Fibroblast of skin of left quadriceps (primary cell): ENCODE measurements around the gene EIF2A.
"Not testable (repeated sequence)": the region's sequence is repeated elsewhere in the genome, so short reads cannot be mapped to it uniquely, and the experiment has no call there.

Experiments
- DNase-seq, 2 experiments: peaks; one replicate each; pipeline ENCODE4 v3.0.0-alpha.2; 2013; ENCODE audit warnings: low read depth in 2 of 2

The EIF2A gene

DNA sequence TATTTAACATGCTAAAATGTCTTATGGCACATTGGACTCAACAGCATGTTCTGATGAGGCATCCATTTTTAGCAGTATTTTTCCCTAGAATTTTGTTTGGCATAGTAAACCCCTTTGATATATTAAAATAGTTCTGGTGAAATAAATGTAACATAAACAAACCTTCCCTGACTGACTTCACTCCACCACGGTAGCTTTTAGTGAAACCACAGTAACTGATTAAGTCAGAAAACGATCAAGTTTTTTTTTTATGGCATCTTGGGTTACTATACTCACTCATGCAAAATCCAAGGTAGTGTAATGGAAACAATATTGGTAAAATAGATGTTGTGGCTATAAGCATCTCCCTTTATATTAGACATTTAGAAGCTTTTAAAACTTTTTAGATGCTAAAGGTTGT is 3.1 kb upstream of the EIF2A start:
- no peak for DNase-seq

DNA sequence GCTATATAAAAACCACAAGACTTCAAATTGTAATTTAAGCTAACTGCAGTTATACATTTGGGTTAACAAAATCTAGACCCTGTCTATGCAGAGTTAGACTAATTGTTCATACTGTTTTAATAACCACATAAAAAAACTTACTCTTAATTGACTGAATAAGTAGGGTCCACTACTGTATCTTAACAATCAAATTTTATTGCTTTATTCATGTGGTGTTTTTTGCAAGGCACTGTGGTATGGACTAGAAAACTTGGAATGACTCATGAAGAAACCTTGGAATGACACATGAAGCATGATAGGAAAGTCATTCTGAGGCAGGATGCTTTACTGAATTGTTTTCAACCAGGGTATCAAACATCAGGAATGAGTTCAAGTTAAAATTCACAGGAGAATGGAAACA is 2.5 kb upstream of the EIF2A start:
- peak; percentile 42 to 49 for DNase-seq

DNA sequence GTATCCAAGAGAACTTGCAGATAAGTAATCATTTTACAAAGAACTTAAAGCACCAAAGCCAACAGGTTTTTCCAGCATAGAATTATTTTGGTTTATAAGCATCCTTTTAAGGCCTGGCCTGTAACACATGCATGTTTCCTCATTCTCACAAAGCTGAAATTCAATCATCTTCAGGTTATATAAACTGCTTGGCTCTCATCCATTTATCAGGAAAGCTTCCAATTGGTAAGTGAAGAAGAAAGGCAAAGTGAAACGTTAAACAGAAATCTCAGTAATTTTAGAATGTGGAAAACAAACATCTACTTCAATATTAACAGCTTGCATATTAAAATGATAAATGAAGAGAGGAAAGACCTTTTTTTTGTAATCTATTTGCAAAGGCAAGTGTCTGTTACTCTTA is 1.9 kb upstream of the EIF2A start:
- no peak for DNase-seq

DNA sequence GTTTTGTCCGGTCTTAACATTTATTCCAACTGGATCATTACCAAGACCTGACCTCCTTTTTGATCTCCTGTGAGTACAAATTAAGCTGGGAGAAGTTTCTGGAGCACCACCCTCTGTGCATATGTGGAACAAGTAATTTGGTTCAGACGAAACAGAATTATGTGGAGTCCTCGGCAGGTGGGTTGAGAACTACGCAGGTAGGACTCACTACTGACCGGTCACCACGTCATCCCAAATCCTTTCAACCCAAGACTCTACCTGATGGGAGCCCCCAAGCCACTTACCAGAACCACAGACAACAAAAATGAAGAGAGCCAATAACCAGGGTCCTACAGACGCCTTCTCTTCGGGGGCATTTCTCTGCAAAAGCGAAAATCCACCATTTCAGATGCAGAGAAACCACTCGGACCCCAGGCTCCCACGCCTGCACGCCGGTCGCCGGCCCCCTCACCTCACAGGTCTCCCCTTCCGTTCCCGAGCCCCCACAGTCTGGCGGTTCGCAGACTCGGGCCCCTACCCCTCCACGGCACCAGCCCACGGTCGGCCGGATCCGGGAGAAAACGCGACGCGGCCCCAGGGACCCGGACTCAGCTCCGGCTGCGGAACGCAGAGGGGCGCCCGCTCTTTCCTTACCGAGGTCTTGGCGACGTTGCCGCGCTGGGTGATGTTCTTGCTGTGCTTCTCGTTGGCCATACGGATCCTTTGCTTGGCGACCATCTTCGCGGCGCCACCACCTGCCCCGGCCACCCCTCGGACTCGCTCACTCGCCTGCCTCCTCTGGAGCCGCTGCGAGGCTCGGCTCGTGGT is 965 bp upstream of the EIF2A start:
- DNase-seq, result no peak

DNA sequence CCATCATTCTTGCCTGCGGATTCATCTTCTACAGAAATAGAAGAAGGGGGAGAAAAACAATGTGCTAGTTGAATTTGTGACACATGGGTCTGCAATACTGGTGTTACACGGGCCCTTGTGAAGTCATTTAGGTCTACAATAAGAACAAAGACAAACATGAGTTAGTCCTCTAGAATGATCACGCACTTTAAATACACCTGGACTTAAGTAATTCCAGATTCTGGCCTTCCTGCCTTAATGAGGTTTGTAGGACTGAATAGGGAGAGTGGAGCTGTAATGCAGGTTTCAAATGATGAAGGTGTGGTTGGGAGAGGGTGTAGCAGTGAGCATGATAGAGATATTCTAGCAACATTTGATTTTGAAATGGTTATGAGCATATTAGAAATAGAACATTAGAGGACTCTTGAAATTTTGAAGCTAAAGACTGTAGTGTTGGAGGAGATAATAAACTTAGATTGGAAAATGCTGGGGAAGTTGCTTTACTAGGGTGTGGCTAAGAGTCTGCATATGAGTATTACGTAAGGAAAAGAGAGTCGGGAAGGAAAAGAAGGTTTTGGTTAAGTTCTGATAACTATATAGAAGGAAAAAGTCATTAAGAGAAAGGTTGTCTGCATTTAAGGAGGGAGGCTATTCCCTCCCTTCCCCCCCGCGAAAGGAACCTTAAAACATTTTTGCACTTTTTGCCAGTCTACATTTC is 606 bp downstream of the EIF2A start:
- no peak for DNase-seq

DNA sequence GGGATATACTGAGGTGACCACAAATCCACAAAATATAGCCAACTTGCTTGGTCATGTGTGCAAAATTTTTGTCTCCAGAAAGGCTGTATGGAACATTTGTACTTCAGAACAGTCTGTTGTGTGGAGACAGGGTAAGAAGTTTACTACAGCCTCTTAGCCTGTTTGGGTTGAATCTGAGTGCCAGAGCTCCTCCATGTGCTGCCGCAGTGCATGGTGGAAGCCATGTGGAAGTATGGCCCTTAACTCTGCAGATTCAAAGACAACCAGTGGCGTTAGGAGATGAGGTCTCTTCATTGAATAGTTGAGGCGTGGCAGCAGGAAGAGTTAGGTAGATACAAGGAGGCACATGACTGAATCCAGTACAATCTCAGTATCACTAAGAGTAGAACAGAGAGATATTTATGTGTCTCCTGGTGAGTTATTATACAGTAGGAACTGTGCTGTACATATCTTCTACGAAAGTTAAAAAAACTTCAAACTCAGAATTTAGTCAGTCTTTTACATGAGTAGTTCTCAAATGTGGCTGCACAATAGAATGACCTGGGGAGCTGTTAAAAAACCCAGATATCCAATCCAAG is 9.4 kb downstream of the EIF2A start:
- DNase-seq, result no peak

DNA sequence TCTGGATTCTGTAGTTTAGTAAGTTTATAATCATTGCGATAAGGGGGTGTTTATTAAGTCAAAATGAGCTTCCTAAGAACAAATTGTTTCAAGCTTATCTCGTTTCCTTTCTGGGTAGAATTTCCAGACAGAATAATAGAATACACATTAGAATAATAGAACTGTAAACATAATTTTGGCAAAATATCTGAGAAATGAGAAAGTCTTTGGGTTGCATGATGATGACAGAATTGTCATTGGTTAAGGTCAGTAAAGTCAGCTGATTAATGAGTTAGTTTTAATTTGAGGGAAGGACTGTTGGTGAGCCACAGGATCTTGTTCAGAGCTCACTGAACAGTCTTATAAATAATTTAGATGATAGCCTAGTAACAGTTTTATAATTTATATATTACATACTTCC is 10.2 kb downstream of the EIF2A start:
- no peak for DNase-seq

DNA sequence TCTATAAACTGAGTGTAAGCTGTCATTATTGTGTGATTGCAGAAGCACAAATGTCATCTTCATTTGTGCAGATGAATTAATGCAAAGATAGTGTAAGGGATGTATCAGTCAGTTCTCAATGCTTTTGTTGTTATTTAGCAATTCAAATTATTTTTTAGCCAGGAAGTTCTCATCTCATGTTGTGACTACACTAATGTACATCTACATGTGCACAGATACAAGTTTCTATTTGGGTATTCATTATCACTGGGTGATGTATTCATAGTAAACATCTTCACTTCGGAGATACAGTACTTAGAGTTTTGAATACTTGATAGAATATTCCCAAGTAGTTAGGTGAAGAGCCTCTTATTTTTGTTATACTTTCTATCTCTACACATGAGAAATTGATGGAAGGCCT is 11.1 kb downstream of the EIF2A start:
- DNase-seq, result no peak

DNA sequence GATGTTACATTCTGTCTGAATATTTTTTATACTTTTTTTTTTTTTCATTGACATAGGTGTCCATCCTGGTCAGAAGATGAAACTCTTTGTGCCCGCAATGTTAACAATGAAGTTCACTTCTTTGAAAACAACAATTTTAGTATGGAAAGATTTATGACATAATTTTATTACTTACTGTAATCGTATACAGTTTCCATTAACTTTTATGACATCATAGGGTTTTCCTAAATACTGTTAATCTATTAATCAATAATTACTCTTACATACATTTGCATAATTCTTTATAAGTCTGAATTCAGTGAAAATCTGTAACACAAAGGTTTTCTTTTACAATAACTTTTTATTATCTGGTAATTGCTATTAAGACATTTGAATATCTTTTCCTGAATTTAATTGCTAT is 17.7 kb downstream of the EIF2A start:
- DNase-seq, result no peak

DNA sequence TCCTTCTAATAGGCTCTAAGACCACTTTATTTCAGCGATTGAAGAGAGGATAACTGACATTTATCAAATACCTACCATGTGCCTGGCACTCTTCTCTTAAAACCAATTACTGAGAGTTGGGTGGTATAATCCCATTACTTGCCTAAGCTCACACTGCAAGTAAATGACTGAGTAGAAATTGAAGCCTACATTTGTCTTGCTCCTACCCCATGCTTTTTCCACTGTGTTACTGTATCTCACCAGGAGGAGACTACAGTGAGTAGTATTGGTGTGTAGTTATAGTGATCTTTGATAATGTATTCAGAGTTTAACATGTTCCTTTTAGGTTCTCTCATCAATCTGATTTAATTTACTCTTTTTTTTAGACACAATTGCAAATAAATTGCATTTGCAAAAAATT is 20.7 kb downstream of the EIF2A start:
- DNase-seq, result no peak

DNA sequence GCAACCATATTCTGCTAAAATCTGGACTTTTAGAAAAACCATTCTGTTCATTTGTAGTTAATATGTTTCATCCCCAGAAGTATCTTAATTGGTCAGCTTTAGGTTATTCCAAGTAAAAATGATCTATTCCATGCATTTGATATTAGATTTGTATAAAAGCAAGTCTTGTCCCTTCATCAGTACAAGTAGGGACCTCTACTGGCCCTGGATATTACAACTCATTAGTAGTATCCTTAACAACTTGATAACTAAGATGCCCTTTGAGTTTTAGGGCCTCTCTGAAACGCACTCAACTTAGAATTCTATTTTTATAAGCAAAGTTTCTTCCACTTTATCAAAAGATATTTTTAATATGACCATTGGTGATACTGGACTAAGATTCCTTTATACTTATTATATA is 31.3 kb downstream of the EIF2A start:
- DNase-seq, result no peak

DNA sequence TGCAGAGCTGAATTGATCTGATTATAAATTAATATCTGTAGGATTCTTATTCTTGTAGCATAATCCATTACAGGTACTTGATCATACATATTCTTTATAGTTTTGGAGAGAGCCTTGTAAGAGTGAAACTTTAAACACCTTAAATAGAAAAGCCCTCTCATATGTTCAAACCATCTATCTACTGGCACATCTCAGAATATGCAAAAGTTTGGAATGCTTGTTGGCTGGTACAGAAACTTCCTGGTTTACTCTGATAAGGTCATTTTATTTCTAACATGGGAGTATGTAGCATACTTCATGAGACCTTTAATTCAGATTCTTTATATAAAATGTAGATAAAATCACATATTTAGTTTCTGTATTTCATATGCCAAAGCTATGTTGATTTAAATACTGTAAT is 34.6 kb downstream of the EIF2A start:
- DNase-seq, result no peak

DNA sequence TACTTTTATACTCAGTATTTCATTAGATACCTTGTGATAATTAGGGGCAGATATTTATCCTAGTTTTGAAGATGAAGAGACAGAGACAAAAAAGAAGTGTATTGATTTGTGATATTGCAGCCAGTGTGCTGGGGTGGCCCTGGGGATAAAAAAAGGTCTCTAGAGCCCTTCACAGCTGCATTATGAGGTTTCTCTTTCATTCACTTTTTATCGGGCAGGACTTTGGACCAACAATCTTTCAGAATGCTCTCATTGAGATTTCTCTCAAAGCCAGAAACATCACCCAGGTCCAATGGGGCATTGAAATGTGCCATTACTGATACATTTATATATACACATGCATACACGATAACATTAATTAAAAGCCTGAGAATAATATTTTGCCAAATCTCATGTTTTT is 36.0 kb downstream of the EIF2A start:
- DNase-seq, result no peak

DNA sequence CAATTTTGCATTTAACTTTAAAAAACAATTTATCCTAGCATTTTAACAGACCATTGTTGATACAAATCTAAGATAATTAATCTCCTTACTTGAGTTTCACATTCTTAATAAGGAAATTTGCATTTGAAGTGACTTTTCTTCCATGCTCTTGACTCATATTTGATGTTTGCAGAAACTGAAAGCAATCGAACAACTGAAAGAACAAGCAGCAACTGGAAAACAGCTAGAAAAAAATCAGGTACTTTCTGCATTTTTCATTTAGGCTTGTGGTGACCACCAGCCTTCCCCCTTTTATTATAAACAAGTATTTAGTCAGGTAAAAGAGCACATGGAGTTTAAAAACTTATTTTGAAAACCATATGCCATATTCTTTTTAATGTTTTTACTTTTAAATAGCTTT is 36.4 kb downstream of the EIF2A start:
- no peak for DNase-seq

DNA sequence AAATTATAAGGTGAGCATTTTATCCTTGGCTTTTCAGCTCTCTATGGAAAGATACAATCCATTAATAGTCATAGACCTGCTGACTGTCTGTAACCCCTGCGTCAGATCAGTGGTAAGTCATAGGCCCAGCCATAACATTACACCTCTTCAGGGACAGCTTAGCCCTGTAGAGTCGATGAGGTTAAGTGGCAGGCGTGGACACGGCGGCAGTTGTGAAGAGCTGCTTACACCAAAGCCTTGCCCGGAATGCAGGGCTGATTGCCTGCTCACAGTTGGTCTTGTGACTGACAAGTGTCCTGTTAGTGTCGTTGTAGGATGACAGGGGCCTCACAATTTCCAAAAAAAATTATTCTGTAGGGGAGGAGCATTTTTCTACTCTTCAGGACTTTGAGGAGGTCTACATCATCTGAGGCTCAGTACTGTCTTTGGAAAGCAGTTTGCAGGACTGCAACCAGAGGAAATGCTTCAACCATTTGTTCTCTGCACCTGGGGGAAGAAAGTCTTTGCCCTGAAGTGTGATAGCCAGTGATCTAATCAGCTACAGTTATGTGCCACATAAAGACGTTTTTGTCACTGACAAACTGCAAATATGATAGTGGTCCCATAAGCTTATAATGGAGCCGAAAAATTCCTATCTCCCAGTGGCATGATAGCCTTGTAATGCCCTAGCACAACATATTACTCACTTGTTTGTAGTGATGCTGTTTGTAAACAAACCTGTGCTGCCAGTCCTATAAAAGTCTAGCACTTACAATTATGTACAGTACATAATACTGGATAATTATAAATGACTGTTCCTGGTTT is 41.6 kb downstream of the EIF2A start:
- no peak for DNase-seq

DNA sequence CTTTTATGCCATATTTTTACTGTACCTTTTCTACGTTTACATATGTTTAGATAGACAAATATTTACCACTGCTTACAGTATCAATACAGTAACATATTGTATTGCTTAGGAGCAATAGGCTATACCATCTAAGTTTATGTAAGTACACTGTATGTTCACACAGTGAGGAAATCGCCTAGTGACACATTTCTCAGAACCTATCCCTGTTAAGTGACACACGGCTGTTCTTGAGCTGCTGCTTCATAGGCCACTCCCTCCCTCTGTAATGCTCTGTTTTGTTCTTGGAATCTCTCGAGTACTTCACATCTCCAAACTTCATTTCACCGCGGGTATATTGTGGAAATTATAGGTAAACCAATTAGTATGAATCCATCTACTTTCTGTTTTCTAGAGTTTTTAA is 43.2 kb downstream of the EIF2A start:
- no peak for DNase-seq

DNA sequence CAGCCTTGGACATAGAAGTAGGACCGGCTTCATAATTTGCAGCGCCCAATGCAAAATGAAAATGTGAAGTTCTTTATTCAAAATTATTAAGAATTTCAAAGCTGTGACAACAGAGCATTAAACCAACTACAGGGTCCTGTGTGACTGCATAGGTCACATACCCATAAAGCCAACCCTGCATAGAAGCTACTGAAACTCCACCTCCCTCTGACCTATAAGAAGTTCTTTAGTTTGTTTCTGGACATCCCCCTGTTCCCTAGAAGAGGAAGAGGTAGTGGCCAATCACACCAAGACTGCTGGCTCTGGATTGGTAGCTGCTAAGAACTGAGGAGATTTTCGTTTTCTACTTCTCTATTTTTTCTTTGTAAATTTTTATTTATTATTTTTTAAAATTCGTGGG is 47.6 kb downstream of the EIF2A start:
- DNase-seq, result no peak

DNA sequence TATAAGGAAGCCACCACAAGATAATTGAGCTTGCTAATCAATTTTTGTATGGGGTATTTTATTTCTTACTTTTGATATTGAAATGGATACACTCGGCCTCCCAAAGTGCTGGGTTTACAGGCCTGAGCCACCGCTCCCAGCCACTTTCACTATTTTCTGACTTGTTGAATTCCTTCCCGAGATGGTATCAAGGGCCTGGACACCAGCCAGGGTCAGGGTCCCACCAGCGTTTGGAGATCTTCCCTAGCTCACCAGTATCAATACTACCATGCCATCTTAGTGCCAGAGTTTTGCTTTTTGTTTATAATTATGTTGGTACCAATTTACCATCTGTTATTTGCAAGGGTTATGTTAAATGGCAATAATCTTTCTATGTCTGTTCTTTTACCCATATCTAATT is 51.1 kb downstream of the EIF2A start:
- DNase-seq, result no peak

DNA sequence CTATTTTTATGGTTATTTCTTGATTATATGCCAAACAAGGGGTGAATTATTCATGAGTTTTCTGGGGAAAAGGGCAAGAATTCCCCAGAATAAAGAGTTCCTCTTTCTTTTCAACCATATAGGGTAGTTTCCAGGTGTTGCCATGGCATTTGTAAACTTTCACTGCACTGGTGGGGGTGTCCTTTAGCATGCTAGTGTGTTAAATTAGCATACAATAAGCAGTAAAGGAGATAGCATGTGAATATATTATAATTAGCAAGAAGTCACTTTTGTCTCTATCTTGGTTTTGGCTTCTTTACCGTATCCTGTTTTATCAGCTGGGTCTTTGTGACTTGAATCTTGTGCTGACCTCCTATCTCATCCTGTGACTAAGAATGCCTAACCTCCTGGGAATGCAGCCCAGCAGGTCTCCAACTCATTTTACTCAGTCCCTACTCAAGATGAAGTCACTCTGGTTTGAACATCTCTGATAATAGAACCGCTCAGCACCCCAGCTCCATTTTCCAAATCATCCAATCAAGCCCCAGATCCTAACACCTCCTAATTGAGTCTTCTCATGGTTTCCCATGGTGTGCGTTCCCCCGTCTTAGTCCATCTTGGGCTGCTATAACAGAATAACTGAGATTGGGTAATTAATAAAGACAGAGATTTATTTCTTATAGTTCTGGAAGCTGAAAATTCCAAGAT is 53.2 kb downstream of the EIF2A start:
- DNase-seq, result no peak

DNA sequence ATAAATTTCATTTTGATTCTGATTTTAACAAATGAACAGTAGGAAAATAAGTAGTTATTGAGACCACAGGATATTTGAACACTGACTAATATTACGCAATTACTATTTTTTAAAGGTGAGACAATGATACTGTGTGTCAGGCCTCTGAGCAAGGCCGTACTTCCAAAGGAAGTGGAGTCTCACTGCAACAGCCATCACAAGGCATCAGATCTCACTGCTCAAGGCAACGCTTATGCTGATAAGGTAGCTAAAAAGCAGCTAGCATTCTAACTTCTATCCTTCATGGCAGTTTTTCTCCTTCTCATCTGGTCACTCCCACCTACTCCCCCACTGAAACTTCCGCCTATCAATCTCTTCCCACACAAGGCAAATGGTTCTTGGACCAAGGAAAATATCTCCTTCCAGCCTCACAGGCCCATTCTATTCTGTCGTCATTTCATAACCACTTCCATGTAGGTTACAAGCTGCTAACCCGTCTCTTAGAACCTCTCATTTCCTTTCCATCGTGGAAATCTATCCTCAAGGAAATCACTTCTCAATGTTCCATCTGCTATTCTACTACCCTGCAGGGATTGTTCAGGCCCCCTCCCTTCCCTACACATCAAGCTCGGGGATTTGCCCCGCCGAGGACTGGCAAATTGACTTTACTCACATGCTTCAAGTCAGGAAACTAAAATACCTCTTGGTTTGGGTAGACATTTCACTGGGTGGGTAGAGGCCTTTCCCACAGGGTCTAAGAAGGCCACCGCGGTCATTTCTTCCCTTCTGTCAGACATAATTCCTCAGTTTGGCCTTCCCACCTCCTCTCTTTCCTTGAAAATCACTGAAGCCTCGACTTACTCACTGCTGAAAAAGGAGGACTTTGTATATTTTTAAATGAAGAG is 54.3 kb downstream of the EIF2A start:
- not testable (repeated sequence) for DNase-seq
